ENCODE data around the gene C4B.

Gene C4B

DNA sequence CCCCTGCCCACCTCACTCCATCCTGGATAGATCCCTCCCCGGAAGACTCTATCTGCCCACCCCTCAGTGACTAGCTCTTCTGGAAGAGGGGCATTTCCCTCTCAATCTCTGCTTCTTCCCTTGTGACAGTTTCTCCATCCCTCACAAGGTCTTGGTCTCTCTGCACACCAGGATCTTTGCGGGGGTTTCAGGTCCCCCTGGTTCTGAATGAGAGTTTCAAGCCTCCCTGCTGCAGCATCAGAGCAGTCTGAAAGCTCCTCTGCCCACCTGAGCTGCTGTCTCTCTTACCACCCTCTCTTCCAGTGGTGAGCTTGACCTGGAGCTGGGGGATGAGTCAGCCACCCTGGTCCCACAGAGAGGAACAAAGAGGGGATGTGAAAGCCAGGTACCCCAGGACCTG is 70.2 kb downstream of the C4B start:
- no peak for DNase-seq
